Measurements from ENCODE around the gene PRPF6.

The PRPF6 gene

DNA sequence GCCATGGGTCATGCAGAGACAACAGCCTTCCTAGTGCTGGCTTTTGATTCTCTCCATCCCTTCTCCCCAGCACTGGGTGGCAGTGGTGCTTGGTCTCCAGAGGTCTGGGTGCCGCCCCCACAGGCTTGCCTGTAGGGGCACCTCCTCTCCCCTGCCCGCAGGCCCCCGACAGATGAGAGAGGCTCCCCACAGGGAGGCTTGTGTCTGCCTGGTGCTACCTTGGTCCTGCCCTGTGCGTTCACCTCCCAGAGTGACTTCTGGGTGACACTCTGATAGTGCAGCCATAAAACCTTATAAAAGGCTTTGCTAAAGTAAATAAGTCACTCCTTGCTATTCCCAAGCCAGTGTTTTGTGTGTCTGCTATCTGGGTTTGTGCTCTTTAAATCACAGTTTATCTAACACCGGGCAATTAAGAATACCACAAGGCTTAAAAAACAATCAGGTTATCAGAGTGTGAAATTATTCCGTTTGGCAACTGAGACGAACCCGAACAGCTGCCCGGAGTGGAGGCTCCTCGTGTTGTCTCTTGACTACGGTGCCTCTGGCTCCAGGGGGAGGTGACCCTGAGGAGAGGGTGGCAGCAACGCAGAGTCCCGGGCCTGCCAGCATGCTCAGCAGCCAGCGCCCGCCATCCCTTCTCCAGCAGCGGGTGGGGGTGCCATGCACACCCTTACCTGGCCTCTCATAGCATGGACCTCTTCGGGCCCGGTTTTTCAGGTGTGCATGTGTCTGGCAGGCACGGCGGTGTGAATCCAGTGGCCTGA, 49.6 kb downstream of the PRPF6 start:
- TF ChIP-seq, protein P1, sequence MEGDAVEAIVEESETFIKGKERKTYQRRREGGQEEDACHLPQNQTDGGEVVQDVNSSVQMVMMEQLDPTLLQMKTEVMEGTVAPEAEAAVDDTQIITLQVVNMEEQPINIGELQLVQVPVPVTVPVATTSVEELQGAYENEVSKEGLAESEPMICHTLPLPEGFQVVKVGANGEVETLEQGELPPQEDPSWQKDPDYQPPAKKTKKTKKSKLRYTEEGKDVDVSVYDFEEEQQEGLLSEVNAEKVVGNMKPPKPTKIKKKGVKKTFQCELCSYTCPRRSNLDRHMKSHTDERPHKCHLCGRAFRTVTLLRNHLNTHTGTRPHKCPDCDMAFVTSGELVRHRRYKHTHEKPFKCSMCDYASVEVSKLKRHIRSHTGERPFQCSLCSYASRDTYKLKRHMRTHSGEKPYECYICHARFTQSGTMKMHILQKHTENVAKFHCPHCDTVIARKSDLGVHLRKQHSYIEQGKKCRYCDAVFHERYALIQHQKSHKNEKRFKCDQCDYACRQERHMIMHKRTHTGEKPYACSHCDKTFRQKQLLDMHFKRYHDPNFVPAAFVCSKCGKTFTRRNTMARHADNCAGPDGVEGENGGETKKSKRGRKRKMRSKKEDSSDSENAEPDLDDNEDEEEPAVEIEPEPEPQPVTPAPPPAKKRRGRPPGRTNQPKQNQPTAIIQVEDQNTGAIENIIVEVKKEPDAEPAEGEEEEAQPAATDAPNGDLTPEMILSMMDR (conservative IDR thresholded peaks at IDR 0.05; ENCODE audit: low read length) = no peak
- TF ChIP-seq EZH2phosphoT487 (IDR thresholded peaks at IDR 0.05; ENCODE audit: borderline replicate concordance) = no peak
- no peaks in the 10 kb centered on the region for H3K9me2 ChIP-seq (replicated peaks; ENCODE audit: low read depth, low read length)
- H3F3A ChIP-seq (ENCODE audit: low read depth) = peaks cover 4% of the 10 kb centered on the region; the same call in 1 of the 2 replicates
- H3K9me3 ChIP-seq (ENCODE audit: insufficient read depth, low read depth, low read length) = no peaks in the 10 kb centered on the region
- H3K4me3 ChIP-seq (ENCODE audit: low read length, poor library complexity, severe bottlenecking) = no peak overlapping the region
- no peaks in the 10 kb centered on the region for H4K20me1 ChIP-seq (ENCODE audit: insufficient read depth, low read length, poor library complexity, severe bottlenecking)
- peaks cover 63% of the 10 kb centered on the region; the same call in 1 of the 2 replicates for H3K36me3 ChIP-seq (ENCODE audit: insufficient read depth, low read length)
- no peaks in the 10 kb centered on the region for H3K27me3 ChIP-seq (ENCODE audit: insufficient read depth, low read length, poor library complexity, severe bottlenecking)
- no peak overlapping the region for H2AFZ ChIP-seq (ENCODE audit: low read length)
- H3K4me2 ChIP-seq (ENCODE audit: low read depth, low read length, poor library complexity, severe bottlenecking) = no peak overlapping the region
- no peaks in the 10 kb centered on the region for H3K4me1 ChIP-seq (ENCODE audit: insufficient read depth, low read length, poor library complexity, severe bottlenecking)
- H3K79me2 ChIP-seq (ENCODE audit: insufficient read depth, low read length) = no peaks in the 10 kb centered on the region
- H3K9ac ChIP-seq (ENCODE audit: low read depth, low read length, poor library complexity, severe bottlenecking) = no peak overlapping the region

- Histone ChIP-seq H3K4me3 (ENCODE audit: low read length, poor library complexity, severe bottlenecking) (no peak overlapping the region), H3K4me1 (ENCODE audit: insufficient read depth, low read length, poor library complexity, severe bottlenecking) (peaks cover 10% of the 10 kb centered on the region), H3F3A (ENCODE audit: low read depth) (peaks cover 4% of the 10 kb centered on the region; the same call in 1 of the 2 replicates), H3K36me3 (ENCODE audit: insufficient read depth, low read length) (peaks cover 53% of the 10 kb centered on the region; the same call in 1 of the 2 replicates), H3K4me2 (ENCODE audit: low read depth, low read length, poor library complexity, severe bottlenecking) (no peak overlapping the region), H3K9ac (ENCODE audit: low read depth, low read length, poor library complexity, severe bottlenecking) (no peak overlapping the region), H3K9me3 (ENCODE audit: insufficient read depth, low read depth, low read length) (no peaks in the 10 kb centered on the region), H2AFZ (ENCODE audit: low read length) (no peak overlapping the region), H3K9me2 (replicated peaks; ENCODE audit: low read depth, low read length) (no peaks in the 10 kb centered on the region), H3K79me2 (ENCODE audit: insufficient read depth, low read length) (no peaks in the 10 kb centered on the region), H4K20me1 (ENCODE audit: insufficient read depth, low read length, poor library complexity, severe bottlenecking) (no peaks in the 10 kb centered on the region), H3K27me3 (ENCODE audit: insufficient read depth, low read length, poor library complexity, severe bottlenecking) (no peaks in the 10 kb centered on the region)
- TF ChIP-seq, protein P1 (conservative IDR thresholded peaks at IDR 0.05; ENCODE audit: low read length) = no peak
- no peak for TF ChIP-seq EZH2phosphoT487 (IDR thresholded peaks at IDR 0.05; ENCODE audit: borderline replicate concordance)
These were observed 50.9 kb downstream of the PRPF6 start for GRCh38 chr20:64031822-64032314.

- TF ChIP-seq, protein P1 (conservative IDR thresholded peaks at IDR 0.05; ENCODE audit: low read length) = no peak
- TF ChIP-seq EZH2phosphoT487 (IDR thresholded peaks at IDR 0.05; ENCODE audit: borderline replicate concordance) = no peak
- peaks cover 42% of the 10 kb centered on the region; the same call in 1 of the 2 replicates for H3K36me3 ChIP-seq (ENCODE audit: insufficient read depth, low read length)
These were observed 52.0 kb downstream of the PRPF6 start for GRCh38 chr20:64032706-64033624.

More at GRCh38 chr20:64032706-64033624, 52.0 kb downstream of the PRPF6 start:
- Histone ChIP-seq H3F3A (ENCODE audit: low read depth) (peaks cover 4% of the 10 kb centered on the region; the same call in 1 of the 2 replicates), H3K79me2 (ENCODE audit: insufficient read depth, low read length) (no peaks in the 10 kb centered on the region), H3K27me3 (ENCODE audit: insufficient read depth, low read length, poor library complexity, severe bottlenecking) (no peaks in the 10 kb centered on the region), H3K9ac (ENCODE audit: low read depth, low read length, poor library complexity, severe bottlenecking) (no peak overlapping the region), H3K4me3 (ENCODE audit: low read length, poor library complexity, severe bottlenecking) (no peak overlapping the region), H3K4me2 (ENCODE audit: low read depth, low read length, poor library complexity, severe bottlenecking) (no peak overlapping the region), H3K4me1 (ENCODE audit: insufficient read depth, low read length, poor library complexity, severe bottlenecking) (peaks cover 21% of the 10 kb centered on the region), H4K20me1 (ENCODE audit: insufficient read depth, low read length, poor library complexity, severe bottlenecking) (no peaks in the 10 kb centered on the region), H3K9me3 (ENCODE audit: insufficient read depth, low read depth, low read length) (no peaks in the 10 kb centered on the region), H2AFZ (ENCODE audit: low read length) (no peak overlapping the region), H3K9me2 (replicated peaks; ENCODE audit: low read depth, low read length) (no peaks in the 10 kb centered on the region)

Measured in Loucy (cell line).